Erythroblast (primary cell): Measurements from ENCODE around the gene ITPK1.

ENCODE experiments used
- GATA1 ChIP-seq: IDR thresholded peaks from 2 replicates; pipeline ENCODE4 v1.6.1; 2011; ENCODE audit warnings: low read depth, mild to moderate bottlenecking, control low read depth, low read length, moderate library complexity
- POLR2A ChIP-seq: IDR thresholded peaks from 2 replicates; pipeline ENCODE4 v1.6.1; 2011; ENCODE audit warnings: mild to moderate bottlenecking, low read length

DNA sequence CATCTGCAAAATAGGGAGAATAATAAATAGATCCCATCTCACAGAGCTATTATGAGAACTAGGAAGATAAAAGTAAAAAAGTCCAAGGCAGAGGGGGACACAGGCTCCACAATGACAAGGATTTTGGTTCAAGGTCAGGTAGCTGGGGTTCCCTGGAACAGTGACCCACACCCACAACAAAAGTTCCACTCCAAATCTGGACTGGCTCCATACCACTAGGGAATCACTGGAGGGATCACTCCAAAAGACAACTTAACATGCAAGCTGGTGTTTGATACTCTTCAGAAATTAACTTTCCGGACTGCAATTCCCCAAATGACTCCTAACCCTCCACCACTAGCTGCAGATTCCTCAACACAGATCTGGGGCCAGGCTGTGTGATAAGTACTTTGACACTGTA lies 54.9 kb downstream of the ITPK1 start:
- TF ChIP-seq POLR2A (no peak), GATA1 (no peak)
